Uterus (tissue), 4 donors: Measurements from ENCODE around the gene PIM2. TPM values are rescaled to one million over a fixed set of nuclear protein-coding genes. Genes with fewer than 3 reads are reported as not detected.
A peak's percentile ranks its signal among the peaks of the same experiment; 100 is the strongest.

ENCODE experiments used
- DNase-seq, 2 donors: peaks; one replicate each; pipeline ENCODE4 v3.0.0-alpha.2; 2019 to 2020
- H3K27ac ChIP-seq, 2 donors: fragments of 200-600 bp; sonication (generic); 1 replicate in 1 of 2; 2 replicates in 1 of 2; pipeline ENCODE4 v1.5.1; 2016 to 2018
- H3K27me3 ChIP-seq, 2 donors: fragments of 200-600 bp; sonication (generic); one replicate each; pipeline ENCODE4 v1.5.1; 2018 to 2019; ENCODE audit warnings: control low read depth in 1 of 2
- H3K36me3 ChIP-seq, 2 donors: fragments of 200-600 bp; sonication (generic); one replicate each; pipeline ENCODE4 v1.5.1; 2019; ENCODE audit warnings: control low read depth in 1 of 2
- H3K4me1 ChIP-seq, 2 donors: fragments of 200-600 bp; sonication (generic); one replicate each; pipeline ENCODE4 v1.5.1; 2018 to 2019; ENCODE audit warnings: control low read depth in 1 of 2
- H3K4me3 ChIP-seq, 2 donors: fragments of 200-600 bp; sonication (generic); 1 replicate in 1 of 2; 2 replicates in 1 of 2; pipeline ENCODE4 v1.5.1; 2018 to 2019; ENCODE audit warnings: mild to moderate bottlenecking in 1 of 2
- H3K9me3 ChIP-seq, 2 donors: fragments of 200-600 bp; sonication (generic); one replicate each; pipeline ENCODE4 v1.5.1; 2019; ENCODE audit warnings: control low read depth in 1 of 2
- CTCF ChIP-seq, 4 experiments: fragments of 200-600 bp in 2 of 4; fragments of 450-650 bp in 2 of 4; sonication (generic) in 2 of 4; IDR thresholded peaks; one replicate each; pipeline ENCODE4 v1.5.1; 2016 to 2019; ENCODE audit warnings: antibody characterized with exemption in 4 of 4, mild to moderate bottlenecking in 2 of 4, moderate library complexity in 1 of 4
- POLR2A ChIP-seq, 2 donors: fragments of 450-650 bp; IDR thresholded peaks; one replicate each; pipeline ENCODE4 v1.6.1; 2016; ENCODE audit warnings: antibody characterized with exemption in 2 of 2, mild to moderate bottlenecking in 1 of 2, moderate library complexity in 1 of 2
- intact Hi-C: fragments of 100-400 bp; cut with DNase I; formaldehyde crosslinking; loops from one replicate; pipeline ENCODE4 v1.15.1; 2023; ENCODE audit warnings: low total_unique reads
- total RNA-seq, 4 donors: library from RNA; depleted of rRNA in 3 of 4; stranded (reverse); fragments of >200 nt in 3 of 4; gene quantifications; one replicate each; pipeline versions ENCODE4 v1.1.0 to v1.2.4, GENCODE V29; 2014 to 2023
- donor health status: DM: yes; HTN: yes; CAD: no.

PIM2 gene
- total RNA-seq, 4 donors from 2014 or later = 4.8 to 16.8 (median 9.1) TPM; not detected in 1

GRCh38 chrX:48961585-48962091 lies 42.8 kb upstream of the PIM2 start:
- TF ChIP-seq POLR2A (IDR thresholded peaks at IDR 0.05) (no peak), CTCF (IDR thresholded peaks at IDR 0.05) (no peak)
- H3K27ac ChIP-seq = no peak overlapping the region
- intact Hi-C loops = no loop called here
- no peaks in the 10 kb centered on the region for H3K36me3 ChIP-seq
- no peaks in the 10 kb centered on the region for H3K9me3 ChIP-seq
- no peak overlapping the region for H3K4me3 ChIP-seq
- H3K27me3 ChIP-seq = no peaks in the 10 kb centered on the region
- H3K4me1 ChIP-seq = no peaks in the 10 kb centered on the region
- DNase-seq = no peak

- TF ChIP-seq CTCF (IDR thresholded peaks at IDR 0.05) = no peak
- TF ChIP-seq POLR2A (IDR thresholded peaks at IDR 0.05) = no peak
- DNase-seq = no peak
- no peaks in the 10 kb centered on the region for H3K4me1 ChIP-seq
These were observed 41.5 kb upstream of the PIM2 start for GRCh38 chrX:48960291-48960690.

GRCh38 chrX:48958635-48959094 lies 39.8 kb upstream of the PIM2 start:
- Histone ChIP-seq H3K4me3 (peak overlapping the region; percentile 40 to 42), H3K27me3 (no peaks in the 10 kb centered on the region), H3K4me1 (no peaks in the 10 kb centered on the region), H3K27ac (peak overlapping the region; percentile 82 to 95), H3K9me3 (no peaks in the 10 kb centered on the region), H3K36me3 (no peaks in the 10 kb centered on the region)
- intact Hi-C loops = no loop called here
- peak; percentile 51 to 58 for DNase-seq
- no peak for TF ChIP-seq CTCF (IDR thresholded peaks at IDR 0.05)
- TF ChIP-seq POLR2A (IDR thresholded peaks at IDR 0.05) = no peak

More at GRCh38 chrX:48960291-48960690, 41.5 kb upstream of the PIM2 start:
- Histone ChIP-seq H3K9me3 (no peaks in the 10 kb centered on the region), H3K27ac (no peak overlapping the region), H3K36me3 (no peaks in the 10 kb centered on the region), H3K4me3 (no peak overlapping the region), H3K27me3 (no peaks in the 10 kb centered on the region)
- intact Hi-C loops = no loop called here

GRCh38 chrX:48957827-48958634 lies 39.2 kb upstream of the PIM2 start:
- no peaks in the 10 kb centered on the region for H3K36me3 ChIP-seq
- H3K27ac ChIP-seq = peak overlapping the region; percentile 93 to 96
- H3K27me3 ChIP-seq = no peaks in the 10 kb centered on the region
- peak; percentile 94 to 97 for DNase-seq
- H3K4me3 ChIP-seq = peak overlapping the region; percentile 47 to 72
- intact Hi-C loops = no loop called here
- H3K4me1 ChIP-seq = no peaks in the 10 kb centered on the region
- TF ChIP-seq POLR2A (IDR thresholded peaks at IDR 0.05) (peak; percentile 24 to 66), CTCF (IDR thresholded peaks at IDR 0.05) (peak in 1 of 4 experiments; percentile 4)
- H3K9me3 ChIP-seq = no peaks in the 10 kb centered on the region

- peak within 1 kb of the TSS; percentile 93 to 96 for H3K27ac ChIP-seq
- H3K4me1 ChIP-seq = no peaks in the 10 kb centered on the region
- peak within 1 kb of the TSS; percentile 47 to 72 for H3K4me3 ChIP-seq
- no peaks in the 10 kb centered on the region for H3K36me3 ChIP-seq
- H3K27me3 ChIP-seq = no peaks in the 10 kb centered on the region
- DNase-seq = peak in 1 of 2 donors; percentile 68
- H3K9me3 ChIP-seq = no peaks in the 10 kb centered on the region
- intact Hi-C loops = no loop called here
- TF ChIP-seq CTCF (IDR thresholded peaks at IDR 0.05) (no peak), POLR2A (IDR thresholded peaks at IDR 0.05) (no peak)
These were observed 38.6 kb upstream of the PIM2 start, which contains the start of gene OTUD5 for GRCh38 chrX:48957477-48957826. OTUD5 (minus strand) TSS chrX:48957607; CDS start chrX:48957570, 37 bp downstream.
